Upper lobe of left lung (tissue), 4 donors: ENCODE data around the gene FAM149A.
A peak's percentile ranks its signal among the peaks of the same experiment; 100 is the strongest.

ENCODE experiments used
- CTCF ChIP-seq, 6 experiments: fragments of 450-650 bp in 4 of 6; fragments of 200-600 bp in 2 of 6; sonication (generic) in 2 of 6; IDR thresholded peaks; one replicate each; pipeline ENCODE4 v1.5.1; 2016 to 2019; ENCODE audit warnings: antibody characterized with exemption in 6 of 6
- POLR2AphosphoS5 ChIP-seq, 2 donors: sonication (generic); formaldehyde crosslinking; IDR thresholded peaks; one replicate each; pipeline ENCODE4 v1.5.1; 2017; ENCODE audit warnings: antibody characterized with exemption in 2 of 2

GRCh38 chr4:186144198-186144945 lies 39.9 kb downstream of the FAM149A start:
- TF ChIP-seq POLR2AphosphoS5 (IDR thresholded peaks at IDR 0.05) (no peak), CTCF (IDR thresholded peaks at IDR 0.05) (peak in 2 of 6 experiments; percentile 6 to 52)
